Ovary (tissue), 3 donors: ENCODE results near the gene NEDD9.

Experiments used
- POLR2A ChIP-seq: fragments of 450-650 bp; IDR thresholded peaks from one replicate; pipeline ENCODE4 v1.6.1; 2017; ENCODE audit warnings: antibody characterized with exemption, mild to moderate bottlenecking, moderate library complexity
- TF ChIP-seq, protein P1 (sequence below), 3 donors: fragments of 450-650 bp in 2 of 3; fragments of 200-600 bp in 1 of 3; IDR thresholded peaks; one replicate each; pipeline versions ENCODE4 v1.5.1 to v1.8.0; 2016 to 2022; ENCODE audit warnings: antibody characterized with exemption in 3 of 3, mild to moderate bottlenecking in 1 of 3
- donor health status: DM: no; HTN: no; CAD: no.

DNA sequence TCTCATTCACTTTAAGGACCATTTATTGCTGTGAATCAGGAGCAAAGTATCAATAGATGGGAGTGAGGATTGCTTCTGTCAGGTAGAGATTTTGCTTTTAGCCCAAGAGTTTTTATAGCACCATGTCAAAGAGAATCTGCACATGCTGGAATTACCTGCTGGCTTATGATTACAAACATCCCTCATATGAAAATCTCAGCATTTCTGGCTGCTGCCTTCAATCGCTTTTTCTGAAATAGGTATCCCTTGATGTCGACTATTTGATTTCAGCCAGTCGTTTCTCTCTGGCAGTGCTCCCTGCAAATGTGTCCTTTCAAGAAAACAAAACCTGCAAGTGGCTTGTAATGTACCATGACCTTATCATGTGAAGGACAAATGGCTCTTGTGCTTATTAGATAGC lies 34.5 kb upstream of the NEDD9 start:
- TF ChIP-seq, protein P1, sequence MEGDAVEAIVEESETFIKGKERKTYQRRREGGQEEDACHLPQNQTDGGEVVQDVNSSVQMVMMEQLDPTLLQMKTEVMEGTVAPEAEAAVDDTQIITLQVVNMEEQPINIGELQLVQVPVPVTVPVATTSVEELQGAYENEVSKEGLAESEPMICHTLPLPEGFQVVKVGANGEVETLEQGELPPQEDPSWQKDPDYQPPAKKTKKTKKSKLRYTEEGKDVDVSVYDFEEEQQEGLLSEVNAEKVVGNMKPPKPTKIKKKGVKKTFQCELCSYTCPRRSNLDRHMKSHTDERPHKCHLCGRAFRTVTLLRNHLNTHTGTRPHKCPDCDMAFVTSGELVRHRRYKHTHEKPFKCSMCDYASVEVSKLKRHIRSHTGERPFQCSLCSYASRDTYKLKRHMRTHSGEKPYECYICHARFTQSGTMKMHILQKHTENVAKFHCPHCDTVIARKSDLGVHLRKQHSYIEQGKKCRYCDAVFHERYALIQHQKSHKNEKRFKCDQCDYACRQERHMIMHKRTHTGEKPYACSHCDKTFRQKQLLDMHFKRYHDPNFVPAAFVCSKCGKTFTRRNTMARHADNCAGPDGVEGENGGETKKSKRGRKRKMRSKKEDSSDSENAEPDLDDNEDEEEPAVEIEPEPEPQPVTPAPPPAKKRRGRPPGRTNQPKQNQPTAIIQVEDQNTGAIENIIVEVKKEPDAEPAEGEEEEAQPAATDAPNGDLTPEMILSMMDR (IDR thresholded peaks at IDR 0.05) = no peak
- no peak for TF ChIP-seq POLR2A
